Spleen (tissue), 13 donors: ENCODE measurements around the gene PKD1L1. TPM values are rescaled to one million over a fixed set of nuclear protein-coding genes. Genes with fewer than 3 reads are reported as not detected.

Source experiments
- DNase-seq: peaks from one replicate; pipeline ENCODE4 v3.0.0-alpha.2; 2020
- H3K27ac ChIP-seq, 8 donors: fragments of 200-600 bp; sonication (generic) in 7 of 8; 1 replicate in 4 of 8; 2 replicates in 4 of 8; pipeline versions ENCODE4 v1.5.0 to v1.8.0; 2016 to 2021; ENCODE audit warnings: inconsistent platforms in 4 of 8, mild to moderate bottlenecking in 4 of 8, moderate library complexity in 1 of 8
- H3K27me3 ChIP-seq, 7 donors: fragments of 200-600 bp; sonication (generic) in 6 of 7; replicated peaks in 1 of 7; 1 replicate in 4 of 7; 2 replicates in 3 of 7; pipeline versions ENCODE4 v1.5.0 to v1.8.0; 2016 to 2021; ENCODE audit warnings: inconsistent platforms in 3 of 7, mild to moderate bottlenecking in 1 of 7
- H3K36me3 ChIP-seq, 6 donors: fragments of 200-600 bp; sonication (generic) in 5 of 6; 1 replicate in 4 of 6; 2 replicates in 2 of 6; pipeline versions ENCODE4 v1.5.0 to v1.8.0; 2016 to 2021; ENCODE audit warnings: inconsistent platforms in 2 of 6
- H3K4me1 ChIP-seq, 6 donors: fragments of 200-600 bp; sonication (generic) in 5 of 6; 1 replicate in 3 of 6; 2 replicates in 3 of 6; pipeline versions ENCODE4 v1.5.0 to v1.8.0; 2016 to 2021; ENCODE audit warnings: inconsistent platforms in 3 of 6
- H3K4me3 ChIP-seq, 8 donors: fragments of 200-600 bp; sonication (generic) in 7 of 8; 1 replicate in 4 of 8; 2 replicates in 4 of 8; pipeline versions ENCODE4 v1.5.0 to v1.8.0; 2016 to 2021; ENCODE audit warnings: inconsistent platforms in 4 of 8, mild to moderate bottlenecking in 4 of 8, moderate library complexity in 2 of 8
- H3K9me3 ChIP-seq, 8 donors: fragments of 200-600 bp; sonication (generic) in 7 of 8; 1 replicate in 4 of 8; 2 replicates in 4 of 8; pipeline versions ENCODE4 v1.5.0 to v1.8.0; 2016 to 2021; ENCODE audit warnings: inconsistent platforms in 4 of 8
- POLR2A ChIP-seq, 3 donors: fragments of 450-650 bp; IDR thresholded peaks; one replicate each; pipeline ENCODE4 v1.5.1; 2017; ENCODE audit warnings: antibody characterized with exemption in 3 of 3, mild to moderate bottlenecking in 1 of 3
- POLR2AphosphoS5 ChIP-seq, 3 donors: sonication (generic); formaldehyde crosslinking; IDR thresholded peaks; one replicate each; pipeline ENCODE4 v1.5.1; 2017; ENCODE audit warnings: antibody characterized with exemption in 3 of 3
- WGBS, 5 donors: extraction: QIAGEN DNeasy Blood & Tissue Kit in 3 of 5; methylation state at CpG; one replicate each; pipeline versions ENCODE4 v1.1.5 to v1.1.7; 2013 to 2018; 5-methylcytosine and 5-hydroxymethylcytosine counted together
- intact Hi-C: fragments of 100-400 bp; cut with DNase I; formaldehyde crosslinking; loops from one replicate; pipeline ENCODE4 v1.15.0; 2023; ENCODE audit warnings: low total_unique reads
- long read RNA-seq, 2 donors: transcript quantifications; one replicate each; lab custom pipeline, GENCODE V29; 2026
- polyA plus RNA-seq, 3 donors: library from polyadenylated mRNA; stranded (reverse); fragments of 200-250 nt; gene quantifications; one replicate each; pipeline ENCODE4 v1.2.1, GENCODE V29; 2013
- total RNA-seq, 7 donors: library from RNA; depleted of rRNA in 3 of 7; stranded (reverse); fragments of >200 nt in 3 of 7; fragmentation: NEBNext Ultra II Directional in 4 of 7; extraction: Animal tissue kit (Norgen Biotek cat#: 25700) in 4 of 7; gene quantifications; one replicate each; pipeline versions ENCODE4 v1.1.0 to v1.2.1, GENCODE V29; 2016 to 2021
- TF ChIP-seq, protein P1 (sequence below), 11 experiments: fragments of 200-600 bp in 7 of 11; fragments of 450-650 bp in 4 of 11; sonication (generic) in 4 of 11; IDR thresholded peaks in 8 of 11; conservative IDR thresholded peaks in 3 of 11; 1 replicate in 7 of 11; 2 replicates in 4 of 11; pipeline versions ENCODE4 v1.4.0 to v1.8.0; 2016 to 2021; ENCODE audit warnings: antibody characterized with exemption in 11 of 11, inconsistent platforms in 4 of 11, mild to moderate bottlenecking in 1 of 11
- donor health status: healthy with polysubstance abuse.
- donor health status: DM: no; HTN: no; CAD: no; lungs with moderate emphysema.
- donor health status: DM: no; HTN: no; CAD: no.
- donor health status: Bipolar disorder and iron deficiency.
- donor health status: healthy.
- donor health status: DM: no; HTN: no; CAD: no.
- donor health status: DM: yes; HTN: yes; CAD: no.

Gene PKD1L1, protein sequence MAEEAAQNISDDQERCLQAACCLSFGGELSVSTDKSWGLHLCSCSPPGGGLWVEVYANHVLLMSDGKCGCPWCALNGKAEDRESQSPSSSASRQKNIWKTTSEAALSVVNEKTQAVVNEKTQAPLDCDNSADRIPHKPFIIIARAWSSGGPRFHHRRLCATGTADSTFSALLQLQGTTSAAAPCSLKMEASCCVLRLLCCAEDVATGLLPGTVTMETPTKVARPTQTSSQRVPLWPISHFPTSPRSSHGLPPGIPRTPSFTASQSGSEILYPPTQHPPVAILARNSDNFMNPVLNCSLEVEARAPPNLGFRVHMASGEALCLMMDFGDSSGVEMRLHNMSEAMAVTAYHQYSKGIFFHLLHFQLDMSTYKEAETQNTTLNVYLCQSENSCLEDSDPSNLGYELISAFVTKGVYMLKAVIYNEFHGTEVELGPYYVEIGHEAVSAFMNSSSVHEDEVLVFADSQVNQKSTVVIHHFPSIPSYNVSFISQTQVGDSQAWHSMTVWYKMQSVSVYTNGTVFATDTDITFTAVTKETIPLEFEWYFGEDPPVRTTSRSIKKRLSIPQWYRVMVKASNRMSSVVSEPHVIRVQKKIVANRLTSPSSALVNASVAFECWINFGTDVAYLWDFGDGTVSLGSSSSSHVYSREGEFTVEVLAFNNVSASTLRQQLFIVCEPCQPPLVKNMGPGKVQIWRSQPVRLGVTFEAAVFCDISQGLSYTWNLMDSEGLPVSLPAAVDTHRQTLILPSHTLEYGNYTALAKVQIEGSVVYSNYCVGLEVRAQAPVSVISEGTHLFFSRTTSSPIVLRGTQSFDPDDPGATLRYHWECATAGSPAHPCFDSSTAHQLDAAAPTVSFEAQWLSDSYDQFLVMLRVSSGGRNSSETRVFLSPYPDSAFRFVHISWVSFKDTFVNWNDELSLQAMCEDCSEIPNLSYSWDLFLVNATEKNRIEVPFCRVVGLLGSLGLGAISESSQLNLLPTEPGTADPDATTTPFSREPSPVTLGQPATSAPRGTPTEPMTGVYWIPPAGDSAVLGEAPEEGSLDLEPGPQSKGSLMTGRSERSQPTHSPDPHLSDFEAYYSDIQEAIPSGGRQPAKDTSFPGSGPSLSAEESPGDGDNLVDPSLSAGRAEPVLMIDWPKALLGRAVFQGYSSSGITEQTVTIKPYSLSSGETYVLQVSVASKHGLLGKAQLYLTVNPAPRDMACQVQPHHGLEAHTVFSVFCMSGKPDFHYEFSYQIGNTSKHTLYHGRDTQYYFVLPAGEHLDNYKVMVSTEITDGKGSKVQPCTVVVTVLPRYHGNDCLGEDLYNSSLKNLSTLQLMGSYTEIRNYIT (N-terminal part only)
- total RNA-seq, result under 1 TPM; 0.28 to 0.85 (median 0.40) TPM
- 1 to 10 TPM in 2 of 3 donors, under 1 TPM in 1; 0.41 to 1.3 (median 1.1) TPM for polyA plus RNA-seq
- long read RNA-seq, donor 1, result 0 reads
- long read RNA-seq, donor 2, result 0 reads

DNA sequence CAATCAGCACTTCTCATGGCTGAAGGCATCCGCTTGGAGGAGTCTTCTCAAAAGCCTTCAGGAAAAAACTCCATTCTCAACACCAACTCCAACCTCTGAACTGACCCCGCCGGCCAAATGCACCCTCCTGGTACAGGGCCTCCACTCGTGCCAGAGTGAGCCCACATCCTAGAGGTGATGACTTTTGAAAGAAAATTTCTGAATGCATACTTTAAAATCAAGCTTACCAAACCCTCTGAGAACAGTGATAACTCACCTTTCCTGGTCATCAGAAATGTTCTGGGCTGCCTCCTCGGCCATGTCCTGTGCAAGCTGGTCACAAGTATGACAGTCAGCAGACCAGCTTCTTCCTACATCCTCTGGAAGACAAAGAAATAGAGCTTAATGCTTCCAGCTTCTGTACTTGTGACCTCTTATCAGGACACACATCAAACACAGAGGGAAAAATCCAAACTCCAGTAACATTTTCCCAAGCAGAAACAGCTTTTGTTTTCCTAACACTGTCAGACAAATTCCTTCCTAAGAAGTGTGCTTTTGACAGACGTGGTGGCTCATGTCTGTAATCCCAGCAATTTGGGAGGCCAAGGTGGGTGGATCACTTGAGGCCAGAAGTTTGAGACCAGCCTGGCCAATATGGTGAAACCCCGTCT, at the start of gene PKD1L1:
Gene PKD1L1, minus strand, starts transcription at position 326 of the 650 bp plus-strand sequence. Its CDS starts 26 bp downstream, at position 300.
- no peak within 1 kb of the TSS for H3K27ac ChIP-seq
- TF ChIP-seq POLR2A (IDR thresholded peaks at IDR 0.05) (no peak), POLR2AphosphoS5 (IDR thresholded peaks at IDR 0.05) (no peak)
- TF ChIP-seq, protein P1, sequence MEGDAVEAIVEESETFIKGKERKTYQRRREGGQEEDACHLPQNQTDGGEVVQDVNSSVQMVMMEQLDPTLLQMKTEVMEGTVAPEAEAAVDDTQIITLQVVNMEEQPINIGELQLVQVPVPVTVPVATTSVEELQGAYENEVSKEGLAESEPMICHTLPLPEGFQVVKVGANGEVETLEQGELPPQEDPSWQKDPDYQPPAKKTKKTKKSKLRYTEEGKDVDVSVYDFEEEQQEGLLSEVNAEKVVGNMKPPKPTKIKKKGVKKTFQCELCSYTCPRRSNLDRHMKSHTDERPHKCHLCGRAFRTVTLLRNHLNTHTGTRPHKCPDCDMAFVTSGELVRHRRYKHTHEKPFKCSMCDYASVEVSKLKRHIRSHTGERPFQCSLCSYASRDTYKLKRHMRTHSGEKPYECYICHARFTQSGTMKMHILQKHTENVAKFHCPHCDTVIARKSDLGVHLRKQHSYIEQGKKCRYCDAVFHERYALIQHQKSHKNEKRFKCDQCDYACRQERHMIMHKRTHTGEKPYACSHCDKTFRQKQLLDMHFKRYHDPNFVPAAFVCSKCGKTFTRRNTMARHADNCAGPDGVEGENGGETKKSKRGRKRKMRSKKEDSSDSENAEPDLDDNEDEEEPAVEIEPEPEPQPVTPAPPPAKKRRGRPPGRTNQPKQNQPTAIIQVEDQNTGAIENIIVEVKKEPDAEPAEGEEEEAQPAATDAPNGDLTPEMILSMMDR (IDR thresholded peaks at IDR 0.05 in 8 of 11, conservative IDR thresholded peaks at IDR 0.05 in 3 of 11), result no peak
- 80 to 88% (median 87%) methylated on average over 7 of the region's 7 CpGs for WGBS, 5 donors
- H3K36me3 ChIP-seq, result no peaks in the 10 kb centered on the region
- intact Hi-C loops, result loop anchor here (5.0 kb wide), 1 partner anchor 164 kb away; no protein-coding TSS in a partner anchor
- H3K4me1 ChIP-seq, result peaks cover 0 to 34% (median 14%) of the 10 kb centered on the region in 6 donors
- DNase-seq, result no peak
- no peaks in the 10 kb centered on the region for H3K9me3 ChIP-seq
- no peak within 1 kb of the TSS for H3K4me3 ChIP-seq
- H3K27me3 ChIP-seq, result no peaks in the 10 kb centered on the region

DNA sequence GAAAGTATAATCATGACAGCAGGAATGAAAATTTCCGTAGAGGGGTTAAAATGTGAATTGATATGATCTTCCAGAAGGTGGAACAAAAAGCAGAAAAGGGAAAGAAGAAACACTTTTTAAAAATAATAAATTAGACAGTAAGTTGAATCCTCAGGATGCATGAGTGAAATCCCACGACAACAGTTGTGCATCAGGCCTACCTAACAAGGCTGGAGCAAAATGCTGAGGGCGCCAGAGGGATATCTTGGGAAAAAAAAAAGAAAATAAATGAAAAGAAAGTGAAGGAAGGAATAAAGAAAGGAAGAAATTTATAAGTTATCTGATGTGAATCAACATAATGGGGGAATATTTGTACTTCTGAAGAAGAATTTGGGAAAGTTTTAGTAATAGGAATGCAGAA, 44.2 kb upstream of the PKD1L1 start:
- peak overlapping the region; percentile 59 to 85 (median 72) for H3K27ac ChIP-seq

DNA sequence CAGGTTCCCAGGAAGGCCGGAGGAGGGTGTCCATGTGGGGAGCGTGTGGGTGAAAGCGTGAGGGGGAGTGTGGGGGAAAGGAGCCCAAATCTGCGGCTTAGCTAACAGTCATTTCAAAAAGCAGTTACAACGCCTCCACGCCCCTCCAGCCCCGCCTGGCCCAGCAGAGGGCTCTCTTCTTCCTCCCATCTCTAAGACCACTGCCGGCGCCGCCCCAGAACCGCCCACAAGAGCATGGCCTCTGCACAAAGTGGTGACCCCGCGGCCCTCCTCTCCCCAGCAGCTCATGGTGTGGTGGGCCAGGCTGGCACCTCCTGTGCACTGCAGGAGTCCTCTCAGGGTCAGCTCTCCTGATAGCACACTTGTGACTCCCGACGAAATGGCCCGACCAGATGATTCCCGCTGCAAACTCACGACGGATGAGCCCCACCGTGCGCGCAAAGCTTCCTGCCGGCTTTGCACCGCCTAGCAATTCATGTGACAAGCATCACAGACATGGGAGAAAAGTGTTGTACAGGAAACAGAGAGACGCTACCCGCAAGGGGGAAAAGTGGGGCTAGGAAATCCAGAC, 43.6 kb upstream of the PKD1L1 start:
- TF ChIP-seq, protein P1 (IDR thresholded peaks at IDR 0.05 in 8 of 11, conservative IDR thresholded peaks at IDR 0.05 in 3 of 11), result peak; percentile 54 to 81 (median 70)
- peak; percentile 79 to 82 (median 80) for TF ChIP-seq POLR2AphosphoS5 (IDR thresholded peaks at IDR 0.05)
- TF ChIP-seq POLR2A (IDR thresholded peaks at IDR 0.05), result no peak
- DNase-seq, result peak; percentile 97
- H3K27me3 ChIP-seq, result no peaks in the 10 kb centered on the region
- H3K9me3 ChIP-seq, result no peaks in the 10 kb centered on the region
- H3K4me3 ChIP-seq, result peak overlapping the region; percentile 50 to 76 (median 62)
- no peaks in the 10 kb centered on the region for H3K36me3 ChIP-seq
- intact Hi-C loops, result loop anchor here (2.0 kb wide), 1 partner anchor 119 kb away; no protein-coding TSS in a partner anchor
- H3K27ac ChIP-seq, result peak overlapping the region; percentile 59 to 85 (median 72)
- WGBS, 5 donors, result 1 to 2% (median 1%) methylated on average over 26 of the region's 26 CpGs
- H3K4me1 ChIP-seq, result peaks cover 5 to 19% (median 11%) of the 10 kb centered on the region in 6 donors

More for the DNA sequence above, 44.2 kb upstream of the PKD1L1 start:
- TF ChIP-seq, protein P1 (IDR thresholded peaks at IDR 0.05 in 8 of 11, conservative IDR thresholded peaks at IDR 0.05 in 3 of 11), result no peak
- TF ChIP-seq POLR2A (IDR thresholded peaks at IDR 0.05) (no peak), POLR2AphosphoS5 (IDR thresholded peaks at IDR 0.05) (no peak)
- intact Hi-C loops, result no loop called here
- no peaks in the 10 kb centered on the region for H3K27me3 ChIP-seq
- peak overlapping the region in 6 of 8 donors; percentile 56 to 76 (median 62) for H3K4me3 ChIP-seq
- WGBS, 5 donors, result 60 to 70% (median 67%) methylated on average over 3 of the region's 3 CpGs
- H3K36me3 ChIP-seq, result no peaks in the 10 kb centered on the region
- peaks cover 5 to 19% (median 11%) of the 10 kb centered on the region in 6 donors for H3K4me1 ChIP-seq
- no peak for DNase-seq
- H3K9me3 ChIP-seq, result no peaks in the 10 kb centered on the region
